PFSK-1 (cell line): ENCODE data around the gene C1orf56.

ENCODE experiments used
- FOXP2 ChIP-seq: optimal IDR thresholded peaks from 2 replicates; pipeline ENCODE3; 2011; ENCODE audit warnings: borderline replicate concordance, control low read depth, inconsistent platforms; ENCODE audit not compliant: insufficient read depth; ENCODE audit errors: extremely low read length, extremely low read depth
- POLR2AphosphoS5 ChIP-seq: IDR thresholded peaks from 2 replicates; pipeline ENCODE4 v1.6.1; 2012; ENCODE audit warnings: low read depth, mild to moderate bottlenecking, control low read depth, low read length, moderate library complexity
- SIN3A ChIP-seq: IDR thresholded peaks from 2 replicates; pipeline ENCODE4 v1.6.1; 2012; ENCODE audit warnings: mild to moderate bottlenecking, low read length, moderate library complexity, borderline replicate concordance; ENCODE audit not compliant: insufficient read depth
- TAF1 ChIP-seq: IDR thresholded peaks from 2 replicates; pipeline ENCODE4 v1.6.1; 2012; ENCODE audit warnings: low read length, control low read depth, borderline replicate concordance; ENCODE audit not compliant: insufficient read depth
- TF ChIP-seq, protein P1 (sequence below), 2 experiments: IDR thresholded peaks; 2 replicates each; pipeline versions ENCODE4 v1.6.1 to v1.8.0; 2011 to 2012; ENCODE audit warnings: low read depth in 2 of 2, low read length in 2 of 2, control low read depth in 1 of 2, inconsistent platforms in 1 of 2, mild to moderate bottlenecking in 1 of 2, moderate library complexity in 1 of 2; ENCODE audit not compliant: insufficient read depth in 1 of 2

DNA sequence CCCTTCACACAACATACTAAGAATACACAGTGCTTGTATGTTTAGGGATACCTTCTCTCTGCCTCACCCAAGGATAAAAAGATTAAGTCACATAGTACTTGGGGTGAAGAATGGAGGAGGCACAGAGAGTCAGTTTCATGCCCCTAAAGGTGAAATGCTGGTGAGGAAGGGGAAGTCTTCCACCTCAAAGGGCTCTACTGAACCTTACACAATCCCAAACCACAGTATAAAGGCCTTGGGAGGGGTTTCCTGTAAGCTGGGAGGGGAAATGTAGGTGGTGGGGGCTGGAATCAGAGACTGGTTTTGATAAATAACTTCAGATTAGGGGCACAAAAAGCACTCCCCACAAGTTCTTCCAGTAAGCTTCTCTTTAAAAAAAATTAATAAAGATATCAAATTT is 44.4 kb upstream of the C1orf56 start:
- TF ChIP-seq, protein P1, sequence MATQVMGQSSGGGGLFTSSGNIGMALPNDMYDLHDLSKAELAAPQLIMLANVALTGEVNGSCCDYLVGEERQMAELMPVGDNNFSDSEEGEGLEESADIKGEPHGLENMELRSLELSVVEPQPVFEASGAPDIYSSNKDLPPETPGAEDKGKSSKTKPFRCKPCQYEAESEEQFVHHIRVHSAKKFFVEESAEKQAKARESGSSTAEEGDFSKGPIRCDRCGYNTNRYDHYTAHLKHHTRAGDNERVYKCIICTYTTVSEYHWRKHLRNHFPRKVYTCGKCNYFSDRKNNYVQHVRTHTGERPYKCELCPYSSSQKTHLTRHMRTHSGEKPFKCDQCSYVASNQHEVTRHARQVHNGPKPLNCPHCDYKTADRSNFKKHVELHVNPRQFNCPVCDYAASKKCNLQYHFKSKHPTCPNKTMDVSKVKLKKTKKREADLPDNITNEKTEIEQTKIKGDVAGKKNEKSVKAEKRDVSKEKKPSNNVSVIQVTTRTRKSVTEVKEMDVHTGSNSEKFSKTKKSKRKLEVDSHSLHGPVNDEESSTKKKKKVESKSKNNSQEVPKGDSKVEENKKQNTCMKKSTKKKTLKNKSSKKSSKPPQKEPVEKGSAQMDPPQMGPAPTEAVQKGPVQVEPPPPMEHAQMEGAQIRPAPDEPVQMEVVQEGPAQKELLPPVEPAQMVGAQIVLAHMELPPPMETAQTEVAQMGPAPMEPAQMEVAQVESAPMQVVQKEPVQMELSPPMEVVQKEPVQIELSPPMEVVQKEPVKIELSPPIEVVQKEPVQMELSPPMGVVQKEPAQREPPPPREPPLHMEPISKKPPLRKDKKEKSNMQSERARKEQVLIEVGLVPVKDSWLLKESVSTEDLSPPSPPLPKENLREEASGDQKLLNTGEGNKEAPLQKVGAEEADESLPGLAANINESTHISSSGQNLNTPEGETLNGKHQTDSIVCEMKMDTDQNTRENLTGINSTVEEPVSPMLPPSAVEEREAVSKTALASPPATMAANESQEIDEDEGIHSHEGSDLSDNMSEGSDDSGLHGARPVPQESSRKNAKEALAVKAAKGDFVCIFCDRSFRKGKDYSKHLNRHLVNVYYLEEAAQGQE (IDR thresholded peaks at IDR 0.05; ENCODE audit: insufficient read depth in 1 of 2, low read depth in 2 of 2, low read length in 2 of 2): no peak
- TF ChIP-seq TAF1: no peak
- TF ChIP-seq SIN3A: no peak
- no peak for TF ChIP-seq POLR2AphosphoS5
- no peak for TF ChIP-seq FOXP2
